Myocyte (in vitro differentiated cells): ENCODE data around the gene VAV2. TPM values are rescaled to one million over a fixed set of nuclear protein-coding genes. Genes with fewer than 3 reads are reported as not detected.

Experiments
- DNase-seq: peaks from one replicate; pipeline ENCODE4 v3.0.0-alpha.2; 2012; ENCODE audit warnings: low read depth
- total RNA-seq: library from RNA; depleted of rRNA; stranded (reverse); fragments of >200 nt; gene quantifications from 2 replicates; pipeline ENCODE4 v1.2.3, GENCODE V29; 2014

Gene VAV2
- total RNA-seq, 1 donor from 2014 or later, result 10.4 TPM

GRCh38 chr9:134028575-134029247 is 36.6 kb upstream of the VAV2 start:
- no peak for DNase-seq

DNA sequence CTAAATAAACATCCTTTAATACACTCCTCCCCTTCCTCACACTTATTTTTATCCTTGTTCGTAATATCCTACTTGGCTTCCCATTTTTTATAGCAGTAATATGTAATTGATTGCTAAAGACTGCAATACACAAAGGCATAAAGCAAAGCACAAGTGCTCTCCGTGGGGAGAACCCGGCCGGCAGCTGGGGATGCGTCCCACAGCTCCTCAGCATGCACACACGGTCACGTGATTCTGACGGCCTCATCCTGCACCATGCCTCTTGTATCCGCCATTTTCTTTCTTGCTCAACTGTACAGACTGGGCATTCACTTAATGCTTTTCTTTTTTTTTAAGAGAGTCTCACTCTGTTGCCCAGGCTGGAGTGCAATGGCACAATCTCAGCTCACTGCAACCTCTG is 36.0 kb upstream of the VAV2 start:
- DNase-seq, result no peak

- no peak for DNase-seq
These were observed 35.4 kb upstream of the VAV2 start for GRCh38 chr9:134027561-134027960.

DNA sequence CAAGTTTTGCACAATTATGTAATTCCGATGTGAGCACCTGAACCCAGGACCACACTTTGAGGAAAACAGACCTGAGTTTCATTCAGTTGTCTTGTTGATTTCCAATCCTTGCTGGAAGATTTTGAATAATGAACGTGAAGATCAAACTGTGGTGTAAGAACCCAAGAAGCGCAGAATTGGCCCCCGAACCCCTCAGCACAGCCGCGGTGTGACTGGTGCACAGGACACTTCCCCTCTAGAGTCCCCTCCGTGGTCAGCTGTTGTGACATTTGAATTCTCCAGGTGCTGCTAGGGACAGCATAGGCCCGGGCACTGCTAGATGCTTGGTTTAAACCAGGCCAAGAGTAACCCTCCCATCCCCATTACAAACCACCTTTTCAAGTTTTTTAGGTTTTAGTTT is 34.9 kb upstream of the VAV2 start:
- DNase-seq, result no peak

DNA sequence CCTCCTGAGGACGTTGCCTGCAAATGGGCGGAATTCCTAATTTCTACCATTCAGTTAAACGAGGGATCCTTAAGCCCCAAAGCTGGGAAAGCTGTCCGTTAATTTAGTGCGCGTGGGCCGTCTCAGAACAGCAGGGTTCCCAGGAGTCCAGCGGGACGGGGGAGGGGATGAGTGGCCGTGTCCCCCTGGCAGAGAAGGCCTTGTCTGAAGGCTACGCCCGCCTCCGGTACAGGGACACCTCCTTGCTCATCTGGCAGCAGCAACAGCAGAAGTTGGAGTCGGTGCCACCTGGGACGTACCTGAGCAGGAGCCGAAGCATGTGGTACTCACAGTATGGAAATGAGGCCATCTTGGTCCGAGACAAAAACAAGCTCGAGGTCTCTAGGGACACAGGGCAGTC is 34.5 kb upstream of the VAV2 start:
- DNase-seq, result no peak

GRCh38 chr9:134025606-134026541 is 33.8 kb upstream of the VAV2 start:
- DNase-seq, result peak; percentile 43

DNA sequence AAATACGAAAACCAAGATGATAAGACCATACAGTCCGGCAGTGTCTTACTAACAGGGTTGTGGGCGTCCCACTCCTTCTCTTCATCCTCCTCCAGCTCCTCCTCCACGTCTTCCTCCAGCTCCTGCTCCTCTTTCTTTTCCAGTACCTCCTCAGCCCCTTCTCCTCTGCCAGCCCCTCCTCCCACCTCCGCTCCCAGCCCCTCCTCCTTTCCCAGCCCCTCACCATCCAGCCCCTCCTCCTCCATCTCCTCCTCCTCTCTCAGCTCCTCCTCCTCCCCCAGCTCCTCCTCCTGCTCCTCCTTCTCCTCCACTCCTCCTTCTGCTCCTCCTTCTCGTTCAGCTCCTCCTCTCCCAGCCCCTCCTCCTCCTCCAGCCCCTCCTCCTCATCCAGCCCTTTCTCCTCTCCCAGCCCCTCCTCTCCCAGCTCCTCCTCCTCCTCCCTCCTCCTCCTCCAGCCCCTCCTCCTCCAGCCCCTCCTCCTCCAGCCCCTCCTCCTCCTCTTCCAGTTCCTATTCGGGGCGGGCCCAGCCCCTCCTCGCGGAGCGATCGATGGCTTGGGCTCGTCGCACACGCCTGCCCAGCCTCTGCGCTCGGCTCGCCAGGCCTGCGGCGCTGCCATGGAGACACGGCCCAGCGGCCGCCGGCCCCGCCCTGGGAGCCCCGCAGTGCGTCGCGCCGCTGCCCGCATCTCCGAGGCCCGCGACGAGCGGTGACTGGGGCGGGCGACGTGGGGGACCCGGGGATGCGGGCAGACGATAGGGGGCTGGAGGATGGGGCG is 32.9 kb upstream of the VAV2 start, which contains the start of gene BRD3OS:
TSS of gene BRD3OS (plus strand) at position 654 of the 778 bp plus-strand sequence. CDS start 1,267 bp downstream, outside the sequence.
- DNase-seq, result peak; percentile 98

- DNase-seq, result no peak
These were observed 32.2 kb upstream of the VAV2 start for GRCh38 chr9:134024214-134024792.

- no peak for DNase-seq
These were observed 22.8 kb upstream of the VAV2 start for GRCh38 chr9:134014946-134015345.

GRCh38 chr9:134011401-134011800 is 19.3 kb upstream of the VAV2 start:
- DNase-seq, result no peak

GRCh38 chr9:134010310-134011173 is 18.4 kb upstream of the VAV2 start:
- peak; percentile 88 for DNase-seq

DNA sequence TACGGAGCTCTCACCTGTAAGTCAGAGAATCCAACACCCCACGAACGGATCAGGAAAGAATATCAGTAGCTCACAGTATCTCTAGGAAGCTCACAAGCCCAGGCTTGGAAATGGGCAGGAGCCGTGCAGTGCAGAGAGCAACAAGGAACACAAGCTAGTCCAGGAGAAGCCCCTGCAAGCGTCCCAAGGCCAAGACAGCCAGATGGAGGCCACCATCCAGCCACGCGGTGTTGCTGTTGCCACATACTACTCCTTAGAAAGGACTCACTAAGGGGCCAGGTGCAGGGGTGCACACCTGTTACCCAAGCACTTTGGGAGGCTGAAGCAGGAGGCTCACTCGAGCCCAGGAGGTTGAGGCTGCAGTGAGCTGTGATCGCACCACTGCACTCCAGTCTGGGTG is 15.4 kb upstream of the VAV2 start:
- DNase-seq, result no peak

GRCh38 chr9:134007150-134007549 is 15.0 kb upstream of the VAV2 start:
- DNase-seq, result peak; percentile 35

- DNase-seq, result no peak
These were observed 13.3 kb upstream of the VAV2 start for GRCh38 chr9:134005381-134005780.

- no peak for DNase-seq
These were observed 12.8 kb upstream of the VAV2 start for GRCh38 chr9:134004881-134005280.

DNA sequence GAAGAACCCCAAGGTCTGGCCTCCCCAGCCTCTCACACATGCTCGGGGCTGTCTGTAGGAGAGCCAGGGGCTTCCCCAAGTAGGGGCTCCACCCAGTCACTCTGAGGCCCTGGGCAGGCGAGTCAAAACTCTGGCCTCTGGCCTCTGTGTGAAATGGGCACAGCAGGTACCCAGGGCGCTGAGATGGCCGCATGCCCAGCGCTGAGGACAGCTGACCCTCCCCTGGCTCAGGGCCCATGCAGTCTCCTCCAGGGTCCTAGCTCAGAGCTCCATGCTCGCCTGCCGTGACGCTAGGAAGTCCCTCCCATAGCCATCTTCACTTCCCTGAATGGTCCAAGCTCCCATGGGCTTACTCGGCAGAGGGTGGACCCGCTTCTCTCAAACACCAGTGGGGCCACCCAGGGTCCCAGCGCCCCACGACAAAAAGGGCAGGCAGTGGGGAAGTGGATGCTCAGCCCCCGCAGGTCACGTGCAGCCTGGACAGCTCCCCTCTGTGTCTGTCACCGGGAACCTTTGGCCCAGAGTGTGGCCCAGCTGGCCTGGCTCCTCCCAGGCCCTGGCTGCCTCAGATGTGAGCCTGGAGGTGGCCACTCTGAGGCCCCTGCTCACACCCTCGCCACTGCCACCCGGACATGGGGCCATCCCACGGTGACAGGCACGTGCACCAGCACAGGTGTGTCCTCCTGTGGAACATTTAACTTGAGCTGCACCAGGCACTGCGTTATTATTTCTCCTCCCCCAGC is 12.2 kb upstream of the VAV2 start:
- DNase-seq, result no peak

DNA sequence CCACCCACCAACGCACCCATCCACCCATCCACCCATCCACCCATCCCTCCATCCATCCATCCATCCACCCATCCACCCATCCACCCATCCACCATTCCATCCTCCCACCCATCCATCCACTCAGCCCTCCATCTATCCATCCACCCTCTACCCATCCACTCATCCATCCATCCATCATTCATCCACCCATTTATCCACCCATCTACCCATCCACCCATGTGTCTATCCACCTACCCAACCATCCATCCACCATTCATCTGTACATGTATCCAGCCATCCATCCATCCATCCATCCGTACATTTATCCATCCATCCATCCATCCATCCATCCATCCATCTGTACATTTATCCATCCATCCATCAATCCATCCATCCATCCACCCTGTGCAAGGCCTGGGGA is 11.1 kb upstream of the VAV2 start:
- DNase-seq, result no peak

DNA sequence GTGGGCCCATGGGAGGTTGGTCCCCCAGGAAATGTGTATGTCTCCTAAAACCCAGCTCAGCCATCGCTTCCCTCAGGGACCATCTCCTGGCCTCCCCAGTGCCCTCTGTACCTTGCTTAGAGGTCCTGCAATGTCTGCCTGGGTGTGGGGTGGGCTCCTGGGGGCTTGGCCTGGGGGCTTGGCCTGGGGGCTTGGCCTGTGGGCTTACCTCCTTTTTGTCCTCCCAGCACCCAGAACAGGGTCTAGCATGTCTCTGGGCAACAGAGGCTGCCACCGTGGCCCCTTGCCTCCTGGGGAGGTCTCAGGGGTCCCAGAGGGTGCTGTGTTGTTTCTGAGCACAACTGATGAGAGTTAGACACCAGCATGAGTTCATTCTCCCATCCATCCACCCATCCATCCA is 10.7 kb upstream of the VAV2 start:
- no peak for DNase-seq

GRCh38 chr9:133999851-134000265 is 7.7 kb upstream of the VAV2 start:
- DNase-seq, result peak; percentile 88
